Lung (tissue), 12 donors: ENCODE results near the gene ACAN. TPM values are rescaled to one million over a fixed set of nuclear protein-coding genes. Genes with fewer than 3 reads are reported as not detected.

Experiments used
- ATAC-seq: fragments of 200-7000 bp; cut with Tn5 transposase; one replicate; pipeline ENCODE4 v1.9.1; 2020; ENCODE audit warnings: moderate number of reproducible peaks; ENCODE audit not compliant: insufficient read depth, low FRiP score
- DNase-seq, 3 donors: peaks; one replicate each; pipeline ENCODE4 v3.0.0-alpha.2; 2013 to 2017
- H3K27ac ChIP-seq, 2 donors: one replicate each; pipeline ENCODE4 v1.5.1; 2013; ENCODE audit warnings: mild to moderate bottlenecking in 2 of 2, moderate library complexity in 2 of 2, control low read depth in 1 of 2, inconsistent platforms in 1 of 2, low read depth in 1 of 2, low read length in 1 of 2
- H3K27me3 ChIP-seq, 3 donors: one replicate each; pipeline ENCODE4 v1.5.1; 2013; ENCODE audit warnings: low read length in 2 of 3; ENCODE audit not compliant: control insufficient read depth in 3 of 3, insufficient read depth in 3 of 3
- H3K36me3 ChIP-seq, 4 donors: one replicate each; pipeline ENCODE4 v1.5.1; 2013; ENCODE audit warnings: low read length in 4 of 4, mild to moderate bottlenecking in 1 of 4, moderate library complexity in 1 of 4; ENCODE audit not compliant: control insufficient read depth in 4 of 4, insufficient read depth in 4 of 4
- H3K4me1 ChIP-seq, 5 donors: one replicate each; pipeline ENCODE4 v1.5.1; 2013; ENCODE audit warnings: low read length in 5 of 5, mild to moderate bottlenecking in 2 of 5, moderate library complexity in 1 of 5; ENCODE audit not compliant: control insufficient read depth in 5 of 5, insufficient read depth in 5 of 5
- H3K4me3 ChIP-seq: one replicate; pipeline ENCODE4 v1.5.1; 2013; ENCODE audit warnings: mild to moderate bottlenecking, control low read depth, moderate library complexity
- H3K9ac ChIP-seq, 2 donors: one replicate each; pipeline ENCODE4 v1.5.1; 2013; ENCODE audit warnings: low read length in 2 of 2, control low read depth in 1 of 2; ENCODE audit not compliant: insufficient read depth in 1 of 2
- H3K9me3 ChIP-seq, 4 donors: one replicate each; pipeline ENCODE4 v1.5.1; 2013; ENCODE audit warnings: low read length in 3 of 4, mild to moderate bottlenecking in 1 of 4, moderate library complexity in 1 of 4; ENCODE audit not compliant: control insufficient read depth in 4 of 4, insufficient read depth in 3 of 4
- CTCF ChIP-seq: IDR thresholded peaks from 2 replicates; pipeline ENCODE4 v1.5.1; 2012; ENCODE audit warnings: mild to moderate bottlenecking; ENCODE audit errors: control extremely low read depth, extremely low read depth
- WGBS, 2 donors: extraction: QIAGEN DNeasy Blood & Tissue Kit; methylation state at CpG; one replicate each; pipeline ENCODE4 v1.1.7; 2013; 5-methylcytosine and 5-hydroxymethylcytosine counted together
- polyA plus RNA-seq, 2 donors: library from polyadenylated mRNA; stranded (reverse); fragments of 200-250 nt; gene quantifications; one replicate each; pipeline ENCODE4 v1.2.1, GENCODE V29; 2013
- total RNA-seq, 2 donors: library from RNA; depleted of rRNA in 1 of 2; stranded (reverse); fragments of >200 nt in 1 of 2; gene quantifications; one replicate each; pipeline ENCODE4 v1.2.1, GENCODE V29; 2014 to 2021
- donor health status: control.
- donor health status: control.
- donor health status: Bipolar disorder and iron deficiency.
- donor health status: healthy.
- donor health status: DM: yes; HTN: yes; CAD: no.

ACAN gene
- total and polyA plus RNA-seq, 4 donors, result 0.50 to 5.2 (median 0.85) TPM

- no peak for TF ChIP-seq CTCF
- H3K9ac ChIP-seq, result no peak overlapping the region
- 55 to 86% methylated on average over 1 of the region's 1 CpG for WGBS, 2 donors
- H3K27me3 ChIP-seq, result no peaks in the 10 kb centered on the region
- DNase-seq (no peak), ATAC-seq (no peak)
- H3K4me3 ChIP-seq, result no peak overlapping the region
- no peaks in the 10 kb centered on the region for H3K4me1 ChIP-seq
- no peaks in the 10 kb centered on the region for H3K36me3 ChIP-seq
- no peak overlapping the region for H3K27ac ChIP-seq
- peaks cover 0 to 12% (median 0%) of the 10 kb centered on the region in 4 donors for H3K9me3 ChIP-seq
Observed at GRCh38 chr15:88759872-88760271, 43.4 kb upstream of the ACAN start.

GRCh38 chr15:88764448-88764847 is 38.8 kb upstream of the ACAN start:
- no peak for TF ChIP-seq CTCF
- no peak overlapping the region for H3K4me3 ChIP-seq
- H3K9me3 ChIP-seq, result peaks cover 0 to 12% (median 0%) of the 10 kb centered on the region in 4 donors
- 85 to 93% methylated on average over 1 of the region's 1 CpG for WGBS, 2 donors
- DNase-seq (no peak), ATAC-seq (no peak)
- H3K27ac ChIP-seq, result no peak overlapping the region
- peaks cover 0 to under 1% (median 0%) of the 10 kb centered on the region in 5 donors for H3K4me1 ChIP-seq
- H3K27me3 ChIP-seq, result peaks cover 0 to 6% (median 4%) of the 10 kb centered on the region in 3 donors
- H3K36me3 ChIP-seq, result no peaks in the 10 kb centered on the region
- no peak overlapping the region for H3K9ac ChIP-seq

GRCh38 chr15:88765212-88765611 is 38.0 kb upstream of the ACAN start:
- TF ChIP-seq CTCF, result no peak
- 82 to 91% methylated on average over 2 of the region's 2 CpGs for WGBS, 2 donors
- Histone ChIP-seq H3K36me3 (no peaks in the 10 kb centered on the region), H3K27me3 (peaks cover 0 to 6% (median 4%) of the 10 kb centered on the region in 3 donors), H3K9me3 (peaks cover 0 to 14% (median 0%) of the 10 kb centered on the region in 4 donors), H3K4me1 (peaks cover 0 to 6% (median 0%) of the 10 kb centered on the region in 5 donors), H3K4me3 (no peak overlapping the region), H3K27ac (no peak overlapping the region), H3K9ac (no peak overlapping the region)
- ATAC-seq (no peak), DNase-seq (no peak)
